ENCODE measurements around the gene RS1. TPM values are rescaled to one million over a fixed set of nuclear protein-coding genes. Genes with fewer than 3 reads are reported as not detected.

The RS1 gene
- total RNA-seq, 6 experiments from 2014 or later: not detected

DNA sequence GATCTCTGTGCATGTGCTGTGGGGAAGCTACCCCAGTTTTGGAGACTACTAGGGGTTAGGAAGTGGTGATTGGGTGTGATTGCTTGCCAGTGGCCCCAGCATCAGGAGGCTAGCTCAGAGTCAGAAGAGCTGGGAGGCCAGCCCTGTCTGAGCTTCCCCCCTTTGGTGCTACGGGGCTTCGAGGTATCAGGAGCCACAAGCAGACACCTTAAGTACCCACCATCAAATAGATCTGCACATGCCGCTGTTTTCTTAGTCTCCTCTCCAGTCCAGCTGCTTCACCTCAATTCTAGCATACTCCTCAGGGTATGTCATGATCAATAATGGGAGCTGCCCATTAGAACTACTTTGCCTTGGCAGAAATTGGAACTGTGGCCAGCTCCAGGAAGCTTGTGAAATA is 24.7 kb upstream of the RS1 start:
- 62% methylated on average over 2 of the region's 3 CpGs for WGBS (ENCODE audit: insufficient coverage, low coverage, low lambda C conversion rate, missing lambda C conversion rate)
- Histone ChIP-seq H3K9me3 (no peaks in the 10 kb centered on the region), H3K4me3 (no peak overlapping the region), H3K27me3 (peaks cover 0 to 5% of the 10 kb centered on the region in 2 donors), H3K36me3 (no peaks in the 10 kb centered on the region), H3K27ac (no peak overlapping the region), H3K4me1 (no peaks in the 10 kb centered on the region)
- TF ChIP-seq, protein P1, sequence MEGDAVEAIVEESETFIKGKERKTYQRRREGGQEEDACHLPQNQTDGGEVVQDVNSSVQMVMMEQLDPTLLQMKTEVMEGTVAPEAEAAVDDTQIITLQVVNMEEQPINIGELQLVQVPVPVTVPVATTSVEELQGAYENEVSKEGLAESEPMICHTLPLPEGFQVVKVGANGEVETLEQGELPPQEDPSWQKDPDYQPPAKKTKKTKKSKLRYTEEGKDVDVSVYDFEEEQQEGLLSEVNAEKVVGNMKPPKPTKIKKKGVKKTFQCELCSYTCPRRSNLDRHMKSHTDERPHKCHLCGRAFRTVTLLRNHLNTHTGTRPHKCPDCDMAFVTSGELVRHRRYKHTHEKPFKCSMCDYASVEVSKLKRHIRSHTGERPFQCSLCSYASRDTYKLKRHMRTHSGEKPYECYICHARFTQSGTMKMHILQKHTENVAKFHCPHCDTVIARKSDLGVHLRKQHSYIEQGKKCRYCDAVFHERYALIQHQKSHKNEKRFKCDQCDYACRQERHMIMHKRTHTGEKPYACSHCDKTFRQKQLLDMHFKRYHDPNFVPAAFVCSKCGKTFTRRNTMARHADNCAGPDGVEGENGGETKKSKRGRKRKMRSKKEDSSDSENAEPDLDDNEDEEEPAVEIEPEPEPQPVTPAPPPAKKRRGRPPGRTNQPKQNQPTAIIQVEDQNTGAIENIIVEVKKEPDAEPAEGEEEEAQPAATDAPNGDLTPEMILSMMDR (IDR thresholded peaks at IDR 0.05): no peak
- TF ChIP-seq POLR2A (IDR thresholded peaks at IDR 0.05): no peak
- intact Hi-C loops (cut with DNase I): no loop called here
- no peak for DNase-seq
- no peak for ATAC-seq

DNA sequence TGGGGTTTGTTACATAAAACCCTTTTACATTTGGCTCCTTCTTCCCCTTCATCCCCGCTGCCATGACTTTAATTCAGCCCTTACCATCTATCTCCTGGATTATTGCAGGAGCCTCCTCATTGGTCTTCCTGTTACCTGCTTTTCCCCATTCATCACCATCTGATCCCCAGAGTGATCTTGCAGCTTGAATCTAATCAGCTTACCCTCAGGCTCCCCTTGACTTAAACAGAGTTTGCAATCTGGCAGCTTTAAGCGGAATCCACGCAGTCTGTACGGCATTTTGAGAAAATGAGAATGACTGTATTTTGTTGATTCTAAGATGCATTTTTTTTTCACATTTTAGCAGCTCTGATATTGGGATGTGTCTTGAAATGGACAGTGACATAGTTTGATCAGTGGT is 20.6 kb upstream of the RS1 start:
- no peaks in the 10 kb centered on the region for H3K9me3 ChIP-seq
- no peak overlapping the region for H3K4me3 ChIP-seq
- ATAC-seq (no peak), DNase-seq (no peak)
- no peaks in the 10 kb centered on the region for H3K27me3 ChIP-seq
- no peaks in the 10 kb centered on the region for H3K36me3 ChIP-seq
- TF ChIP-seq POLR2A (IDR thresholded peaks at IDR 0.05): no peak
- TF ChIP-seq, protein P1 (IDR thresholded peaks at IDR 0.05): no peak
- H3K27ac ChIP-seq: no peak overlapping the region
- WGBS (ENCODE audit: insufficient coverage, low coverage, low lambda C conversion rate, missing lambda C conversion rate): 83% methylated on average over 4 of the region's 4 CpGs
- intact Hi-C loops (cut with DNase I): no loop called here
- H3K4me1 ChIP-seq: no peaks in the 10 kb centered on the region

DNA sequence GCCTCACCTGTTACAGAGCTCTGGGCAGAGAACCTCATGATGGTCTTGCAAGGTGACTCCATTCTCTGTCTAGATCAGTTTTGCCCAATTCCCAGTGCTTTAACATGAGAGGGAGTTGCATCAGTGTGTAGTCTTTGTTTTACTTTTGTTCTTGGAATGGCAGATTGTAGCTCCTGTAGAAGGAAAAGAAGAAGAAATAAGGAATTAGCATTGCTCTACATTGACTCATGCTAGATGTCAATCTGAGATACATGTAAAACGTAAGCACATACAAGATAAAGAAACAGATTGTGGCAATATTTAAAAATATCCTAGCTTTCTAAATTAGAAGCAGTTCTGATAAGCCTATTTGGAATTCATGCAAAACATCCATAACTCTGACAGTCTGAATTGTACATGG is 19.5 kb upstream of the RS1 start:
- Histone ChIP-seq H3K27ac (no peak overlapping the region), H3K9me3 (no peaks in the 10 kb centered on the region), H3K4me1 (no peaks in the 10 kb centered on the region), H3K36me3 (no peaks in the 10 kb centered on the region), H3K27me3 (no peaks in the 10 kb centered on the region), H3K4me3 (no peak overlapping the region)
- no peak for DNase-seq
- TF ChIP-seq, protein P1 (IDR thresholded peaks at IDR 0.05): no peak
- no peak for ATAC-seq
- 50% methylated on average over 1 of the region's 1 CpG for WGBS (ENCODE audit: insufficient coverage, low coverage, low lambda C conversion rate, missing lambda C conversion rate)
- intact Hi-C loops (cut with DNase I): no loop called here

DNA sequence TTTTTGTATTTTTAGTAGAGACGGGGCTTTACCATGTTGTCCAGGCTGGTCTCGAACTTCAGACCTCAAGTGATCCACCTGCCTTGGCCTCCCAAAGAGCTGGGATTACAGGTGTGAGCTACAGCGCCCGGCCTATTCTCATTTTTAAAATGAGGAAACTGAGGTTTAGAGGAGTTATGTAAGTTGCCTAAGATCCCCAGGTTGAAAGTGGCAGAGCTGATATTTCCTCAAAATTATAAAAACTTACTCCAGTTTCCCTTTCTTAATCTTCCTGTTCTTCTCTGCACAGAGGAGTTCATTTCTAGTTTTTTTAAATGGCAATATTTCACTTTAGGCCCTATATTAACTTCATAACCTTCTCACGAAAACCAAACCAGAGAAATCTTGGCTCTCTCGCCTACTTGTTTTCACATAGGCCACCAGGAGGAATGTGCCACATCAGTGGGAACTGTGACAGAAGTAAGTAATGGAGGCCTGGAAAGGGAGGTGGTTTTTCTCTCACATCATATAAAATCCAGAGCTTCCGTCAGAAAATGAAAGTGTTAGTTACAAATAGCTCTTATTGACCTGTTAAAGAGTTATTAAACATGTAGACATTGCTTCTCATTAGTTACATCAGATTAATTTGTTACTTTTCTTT is 16.1 kb upstream of the RS1 start:
- Histone ChIP-seq H3K27ac (no peak overlapping the region), H3K27me3 (no peaks in the 10 kb centered on the region), H3K4me1 (no peaks in the 10 kb centered on the region), H3K36me3 (no peaks in the 10 kb centered on the region), H3K9me3 (no peaks in the 10 kb centered on the region), H3K4me3 (no peak overlapping the region)
- intact Hi-C loops (cut with DNase I): no loop called here
- no peak for ATAC-seq
- no peak for DNase-seq
- 64% methylated on average over 7 of the region's 7 CpGs for WGBS (ENCODE audit: insufficient coverage, low coverage, low lambda C conversion rate, missing lambda C conversion rate)
- no peak for TF ChIP-seq POLR2A (IDR thresholded peaks at IDR 0.05)
- TF ChIP-seq, protein P1 (IDR thresholded peaks at IDR 0.05): no peak

DNA sequence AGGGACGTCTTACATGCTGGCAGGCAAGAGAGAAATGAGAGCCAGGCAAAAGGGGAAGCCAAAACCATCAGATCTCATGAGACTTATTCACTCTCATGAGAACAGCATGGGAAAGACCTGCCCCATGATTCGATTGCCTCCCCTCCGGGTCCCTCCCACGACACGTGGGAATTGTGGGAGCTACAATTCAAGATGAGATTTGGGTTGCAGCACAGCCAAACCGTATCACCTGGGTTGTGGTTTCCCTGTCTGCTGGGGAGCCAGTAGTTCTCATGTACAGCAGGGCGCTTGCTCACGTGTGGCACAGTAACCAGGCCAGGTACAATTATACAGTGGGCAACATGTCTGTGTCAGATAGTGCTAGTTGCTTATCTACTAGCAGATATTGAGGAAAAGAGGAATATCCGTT is 11.1 kb upstream of the RS1 start:
- no peaks in the 10 kb centered on the region for H3K36me3 ChIP-seq
- ATAC-seq (no peak), DNase-seq (no peak)
- no peaks in the 10 kb centered on the region for H3K27me3 ChIP-seq
- no peak overlapping the region for H3K27ac ChIP-seq
- H3K9me3 ChIP-seq: no peaks in the 10 kb centered on the region
- H3K4me3 ChIP-seq: no peak overlapping the region
- TF ChIP-seq POLR2A (IDR thresholded peaks at IDR 0.05): no peak
- TF ChIP-seq, protein P1 (IDR thresholded peaks at IDR 0.05): no peak
- 52% methylated on average over 7 of the region's 9 CpGs for WGBS (ENCODE audit: insufficient coverage, low coverage, low lambda C conversion rate, missing lambda C conversion rate)
- H3K4me1 ChIP-seq: no peaks in the 10 kb centered on the region
- intact Hi-C loops (cut with DNase I): no loop called here

Data from right lobe of liver (tissue), 6 donors.